ENCODE measurements around the gene ZPBP2.

DNA sequence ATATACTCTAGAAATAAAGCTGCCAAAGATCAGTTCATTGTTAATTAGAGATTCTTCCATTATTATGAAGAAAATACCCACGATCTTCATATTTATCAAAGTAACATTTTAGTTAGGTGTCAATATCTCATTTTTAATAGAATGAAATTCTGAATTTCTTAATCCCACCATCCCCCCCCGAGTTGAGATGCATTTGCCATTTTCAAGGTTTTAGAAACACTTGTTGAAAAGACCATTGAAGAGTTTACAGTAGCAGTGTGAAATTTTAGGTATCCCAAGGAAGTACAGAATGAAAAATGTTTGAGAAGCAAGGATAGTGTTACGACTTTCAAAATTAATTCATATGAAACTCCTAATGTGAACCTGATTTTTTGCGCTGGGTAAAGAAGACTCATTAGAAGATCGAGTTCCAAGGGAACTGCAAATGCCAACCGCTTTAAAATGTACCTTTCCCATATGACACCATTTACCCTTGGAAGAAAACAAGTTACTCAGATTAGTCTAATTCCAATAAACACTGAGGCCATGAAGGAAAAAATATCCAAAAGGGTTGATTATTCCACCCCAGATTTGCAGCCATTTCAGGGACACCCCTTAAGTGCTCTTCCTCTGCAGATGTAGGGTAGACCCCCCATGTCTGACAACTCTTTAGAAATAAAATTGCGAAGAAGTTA, 4.6 kb upstream of the ZPBP2 start:
- no peak for TF ChIP-seq POLR2A (IDR thresholded peaks at IDR 0.05)
- TF ChIP-seq, protein P1, sequence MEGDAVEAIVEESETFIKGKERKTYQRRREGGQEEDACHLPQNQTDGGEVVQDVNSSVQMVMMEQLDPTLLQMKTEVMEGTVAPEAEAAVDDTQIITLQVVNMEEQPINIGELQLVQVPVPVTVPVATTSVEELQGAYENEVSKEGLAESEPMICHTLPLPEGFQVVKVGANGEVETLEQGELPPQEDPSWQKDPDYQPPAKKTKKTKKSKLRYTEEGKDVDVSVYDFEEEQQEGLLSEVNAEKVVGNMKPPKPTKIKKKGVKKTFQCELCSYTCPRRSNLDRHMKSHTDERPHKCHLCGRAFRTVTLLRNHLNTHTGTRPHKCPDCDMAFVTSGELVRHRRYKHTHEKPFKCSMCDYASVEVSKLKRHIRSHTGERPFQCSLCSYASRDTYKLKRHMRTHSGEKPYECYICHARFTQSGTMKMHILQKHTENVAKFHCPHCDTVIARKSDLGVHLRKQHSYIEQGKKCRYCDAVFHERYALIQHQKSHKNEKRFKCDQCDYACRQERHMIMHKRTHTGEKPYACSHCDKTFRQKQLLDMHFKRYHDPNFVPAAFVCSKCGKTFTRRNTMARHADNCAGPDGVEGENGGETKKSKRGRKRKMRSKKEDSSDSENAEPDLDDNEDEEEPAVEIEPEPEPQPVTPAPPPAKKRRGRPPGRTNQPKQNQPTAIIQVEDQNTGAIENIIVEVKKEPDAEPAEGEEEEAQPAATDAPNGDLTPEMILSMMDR (IDR thresholded peaks at IDR 0.05) = no peak

Measured in heart left ventricle (tissue), 13 donors.